Coronary artery (tissue), 2 donors: ENCODE measurements around the gene CDH13.

Source experiments
- DNase-seq: peaks from one replicate; pipeline ENCODE4 v3.0.0-alpha.2; 2017; ENCODE audit warnings: low spot score
- H3K27ac ChIP-seq, 2 donors: fragments of 200-600 bp; sonication (generic); one replicate each; pipeline ENCODE4 v1.5.1; 2016 to 2019
- H3K4me3 ChIP-seq: fragments of 200-600 bp; sonication (generic); 2 replicates; pipeline ENCODE4 v1.5.1; 2016; ENCODE audit warnings: mild to moderate bottlenecking, moderate library complexity
- TF ChIP-seq, protein P1 (sequence below): fragments of 200-600 bp; sonication (generic); IDR thresholded peaks from one replicate; pipeline ENCODE4 v1.5.1; 2019; ENCODE audit warnings: antibody characterized with exemption

Gene CDH13

DNA sequence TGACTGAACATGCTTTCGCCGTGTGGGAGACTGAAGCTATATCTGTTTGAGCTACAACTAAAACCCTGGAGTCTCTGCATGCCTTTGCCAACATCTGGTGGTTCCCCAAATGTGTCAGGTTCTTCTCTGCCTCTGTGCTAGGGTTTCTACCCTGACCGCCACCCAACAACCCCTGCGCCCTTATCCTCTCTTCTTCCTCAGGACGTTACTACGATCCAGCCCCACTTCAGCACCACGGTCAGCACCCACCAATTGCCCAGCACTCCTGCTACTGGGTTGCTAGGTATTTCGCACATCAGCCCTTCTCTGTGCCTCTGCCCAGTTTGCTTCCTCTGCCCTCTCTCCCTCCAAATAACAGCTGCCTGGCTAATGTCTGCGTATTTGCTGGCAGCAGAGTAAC, 1074.7 kb downstream of the CDH13 start:
- no peak for DNase-seq
- TF ChIP-seq, protein P1, sequence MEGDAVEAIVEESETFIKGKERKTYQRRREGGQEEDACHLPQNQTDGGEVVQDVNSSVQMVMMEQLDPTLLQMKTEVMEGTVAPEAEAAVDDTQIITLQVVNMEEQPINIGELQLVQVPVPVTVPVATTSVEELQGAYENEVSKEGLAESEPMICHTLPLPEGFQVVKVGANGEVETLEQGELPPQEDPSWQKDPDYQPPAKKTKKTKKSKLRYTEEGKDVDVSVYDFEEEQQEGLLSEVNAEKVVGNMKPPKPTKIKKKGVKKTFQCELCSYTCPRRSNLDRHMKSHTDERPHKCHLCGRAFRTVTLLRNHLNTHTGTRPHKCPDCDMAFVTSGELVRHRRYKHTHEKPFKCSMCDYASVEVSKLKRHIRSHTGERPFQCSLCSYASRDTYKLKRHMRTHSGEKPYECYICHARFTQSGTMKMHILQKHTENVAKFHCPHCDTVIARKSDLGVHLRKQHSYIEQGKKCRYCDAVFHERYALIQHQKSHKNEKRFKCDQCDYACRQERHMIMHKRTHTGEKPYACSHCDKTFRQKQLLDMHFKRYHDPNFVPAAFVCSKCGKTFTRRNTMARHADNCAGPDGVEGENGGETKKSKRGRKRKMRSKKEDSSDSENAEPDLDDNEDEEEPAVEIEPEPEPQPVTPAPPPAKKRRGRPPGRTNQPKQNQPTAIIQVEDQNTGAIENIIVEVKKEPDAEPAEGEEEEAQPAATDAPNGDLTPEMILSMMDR, result no peak
- no peak overlapping the region for H3K27ac ChIP-seq
- H3K4me3 ChIP-seq, result no peak overlapping the region

DNA sequence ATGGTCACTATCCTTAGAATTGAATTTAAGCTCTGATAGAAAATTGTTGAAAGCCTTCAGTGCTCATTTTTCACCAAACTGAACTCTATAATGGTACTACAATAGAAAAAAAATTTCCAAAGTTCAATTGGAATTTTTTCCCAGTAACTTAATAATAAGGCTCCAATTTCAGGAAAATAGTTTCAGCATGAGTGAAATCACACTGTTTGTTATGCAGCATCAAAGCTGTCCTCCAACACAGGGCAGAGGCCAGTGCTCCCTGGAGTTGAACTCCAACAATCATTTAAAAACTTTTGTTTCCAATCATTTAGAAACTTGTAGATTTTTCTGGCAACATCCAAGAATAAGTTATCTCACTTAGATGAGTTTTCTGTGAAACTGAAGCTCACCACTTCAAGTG, 1077.9 kb downstream of the CDH13 start:
- TF ChIP-seq, protein P1, result no peak
- DNase-seq, result no peak
- no peak overlapping the region for H3K4me3 ChIP-seq
- H3K27ac ChIP-seq, result no peak overlapping the region

DNA sequence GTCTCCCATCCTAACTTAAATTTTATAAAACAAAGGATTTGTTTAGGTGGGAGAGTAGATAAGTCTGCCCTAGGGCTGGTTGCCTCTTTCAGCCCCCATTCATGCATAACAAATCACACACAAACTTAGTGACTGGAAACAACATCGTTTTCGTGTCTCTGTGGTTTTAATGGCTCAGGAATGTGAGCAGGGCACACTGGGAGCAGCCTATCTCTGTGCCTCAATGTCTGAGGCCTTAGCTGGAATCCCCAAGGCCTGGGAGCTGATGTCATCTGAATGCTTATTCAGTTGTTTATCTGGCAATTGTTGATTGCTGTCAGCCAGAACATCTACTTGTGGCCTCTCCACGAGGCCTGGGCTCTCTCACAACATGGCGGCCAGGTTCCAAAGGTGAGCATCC, 1079.1 kb downstream of the CDH13 start:
- DNase-seq, result no peak

DNA sequence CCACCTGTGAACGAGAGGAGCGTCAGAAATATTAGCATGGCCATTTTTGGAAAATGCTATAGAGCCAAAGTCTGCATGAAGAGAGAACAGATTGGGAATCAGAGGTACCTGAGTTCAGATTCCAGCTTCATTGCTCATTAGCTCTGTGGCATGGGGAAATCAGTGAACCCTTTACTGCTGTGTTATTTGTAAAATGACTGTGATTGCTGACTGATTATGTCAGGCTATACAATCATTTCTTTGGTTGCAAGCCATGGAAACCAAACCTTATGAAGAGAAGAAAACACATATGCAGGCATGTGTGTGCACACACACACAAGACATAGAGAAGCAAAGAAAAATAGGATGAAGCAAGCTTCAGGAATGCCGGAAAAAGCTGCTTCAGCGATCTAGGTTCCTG, 1079.6 kb downstream of the CDH13 start:
- TF ChIP-seq, protein P1, result no peak
- H3K27ac ChIP-seq, result no peak overlapping the region
- no peak for DNase-seq
- H3K4me3 ChIP-seq, result no peak overlapping the region

More for the DNA sequence above, 1079.1 kb downstream of the CDH13 start:
- H3K4me3 ChIP-seq, result no peak overlapping the region
- no peak overlapping the region for H3K27ac ChIP-seq
- TF ChIP-seq, protein P1, result no peak

DNA sequence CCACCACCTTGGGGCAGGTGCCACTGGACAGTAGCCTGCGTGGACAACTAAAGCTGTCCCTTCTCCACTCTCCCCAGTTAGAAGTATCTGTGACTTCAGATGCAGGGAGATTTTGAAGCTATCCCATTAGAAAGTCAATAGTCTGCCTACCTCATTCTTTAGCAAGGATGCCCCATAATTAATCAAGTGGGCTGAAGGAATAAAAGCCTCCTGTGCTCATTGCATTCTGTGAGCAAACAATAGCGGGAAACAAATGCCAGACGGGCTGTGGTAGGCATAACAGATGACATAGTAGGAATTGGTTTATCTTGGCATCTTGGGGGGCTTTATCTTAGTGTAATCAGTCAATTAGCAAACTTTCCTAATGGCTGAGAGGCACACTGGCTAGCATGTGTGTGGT, 1084.3 kb downstream of the CDH13 start:
- TF ChIP-seq, protein P1, result no peak
- DNase-seq, result no peak
- no peak overlapping the region for H3K27ac ChIP-seq
- H3K4me3 ChIP-seq, result no peak overlapping the region

DNA sequence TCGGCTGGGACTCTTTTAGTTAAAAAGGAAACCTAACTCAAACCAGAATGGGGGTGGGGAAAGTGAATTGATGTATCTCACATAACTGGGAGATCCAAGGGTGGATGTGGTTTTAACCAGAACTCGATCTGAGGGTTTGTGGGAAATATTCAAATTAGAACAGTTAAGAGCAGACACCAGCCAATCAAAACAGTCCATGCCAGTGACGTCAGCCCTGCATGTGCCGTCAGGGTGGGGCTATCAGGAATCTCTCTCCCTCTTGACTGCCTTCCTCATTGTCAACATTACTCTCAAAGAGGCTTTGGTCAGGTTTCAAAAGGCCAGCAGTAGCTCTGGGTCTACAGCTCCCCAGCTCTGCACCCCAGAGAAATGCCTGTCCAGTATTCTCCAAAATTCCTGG, 1086.8 kb downstream of the CDH13 start:
- TF ChIP-seq, protein P1, result no peak
- H3K4me3 ChIP-seq, result no peak overlapping the region
- no peak for DNase-seq
- peak overlapping the region; percentile 16 to 52 for H3K27ac ChIP-seq

DNA sequence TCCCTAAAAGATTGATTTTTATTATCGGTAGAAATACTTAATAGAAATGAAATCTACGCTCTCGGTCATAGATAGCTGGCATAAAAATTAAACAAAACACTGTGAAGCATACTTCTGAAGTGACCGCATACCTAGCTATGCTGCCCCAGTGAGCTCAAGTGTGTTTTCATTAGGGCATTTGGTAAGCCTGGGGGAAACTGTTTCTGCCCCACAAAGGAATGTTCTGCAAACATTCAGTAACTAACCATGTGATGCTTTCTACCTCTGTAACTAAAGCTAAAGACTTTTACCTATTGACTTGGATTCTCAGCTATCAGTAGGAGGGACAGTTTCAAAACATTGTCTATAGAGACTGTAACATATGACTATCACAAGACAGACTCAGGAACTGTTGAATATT, 1087.5 kb downstream of the CDH13 start:
- no peak overlapping the region for H3K4me3 ChIP-seq
- no peak for DNase-seq
- peak overlapping the region; percentile 16 to 52 for H3K27ac ChIP-seq
- TF ChIP-seq, protein P1, result no peak
